K562 (cell line): ENCODE data around the gene FCER2. TPM values are rescaled to one million over a fixed set of nuclear protein-coding genes. Genes with fewer than 3 reads are reported as not detected.

ENCODE experiments used
- ATAC-seq: fragments of 200-7000 bp; cut with Tn5 transposase; 3 replicates; pipeline ENCODE4 v1.9.1; 2020; ENCODE audit warnings: moderate library complexity
- BruUV-seq: library from RNA; stranded (reverse); fragments of 400-500 nt; replicated peaks from 2 replicates; lab custom pipeline; 2021; lab: Mats Ljungman, UMichigan
- CTCF ChIA-PET: fragments of 300-600 bp; formaldehyde crosslinking; extraction: SDS; loops from one replicate; lab custom pipeline; 2021; ENCODE audit warnings: low intra/inter-chr PET ratio; lab: Yijun Ruan, JAX
- POLR2A ChIA-PET: fragments of 300-600, 350-650 bp; sonication (Branson Sonifier 250); formaldehyde crosslinking; extraction: SDS; loops from one replicate; lab custom pipeline; 2021; ENCODE audit warnings: antibody characterized with exemption, inconsistent platforms; lab: Yijun Ruan, JAX
- DNase-seq, 4 experiments: peaks; one replicate each; pipeline versions ENCODE4 v3.0.0 to v3.0.0-alpha.2; 2011 to 2018; ENCODE audit warnings: low spot score in 3 of 4, mixed read lengths in 3 of 4; ENCODE audit errors: extremely low read depth in 1 of 4
- FAIRE-seq: peaks from 2 replicates; lab custom pipeline; 2011; peaks lifted over from hg19 to GRCh38; lab: Jason Lieb, UNC
- H2AFZ ChIP-seq: 2 replicates; pipeline ENCODE4 v1.6.0; 2011; ENCODE audit warnings: low read depth, low read length, control low read depth, inconsistent platforms
- H3K27ac ChIP-seq: fragments of 200-600 bp; 3 replicates; pipeline ENCODE4 v1.8.0; 2011; ENCODE audit warnings: low read depth, mild to moderate bottlenecking, control low read depth, inconsistent platforms, low read length, moderate library complexity, mixed read lengths; ENCODE audit errors: extremely low read depth
- H3K27me3 ChIP-seq, 2 experiments: fragments of 300-600 bp in 1 of 2; 2 replicates in 1 of 2; 3 replicates in 1 of 2; pipeline versions ENCODE4 v1.6.0 to v1.8.0; 2011; ENCODE audit warnings: inconsistent platforms in 2 of 2, low read length in 2 of 2, mild to moderate bottlenecking in 1 of 2, mixed read lengths in 1 of 2, moderate library complexity in 1 of 2; ENCODE audit not compliant: control insufficient read depth in 2 of 2, insufficient read depth in 2 of 2
- H3K36me3 ChIP-seq: fragments of 300-600 bp; 3 replicates; pipeline ENCODE4 v1.8.0; 2011; ENCODE audit warnings: mild to moderate bottlenecking, low read length, inconsistent platforms; ENCODE audit not compliant: control insufficient read depth, insufficient read depth
- H3K4me1 ChIP-seq, 2 experiments: fragments of 200-600 bp in 1 of 2; replicated peaks in 1 of 2; 2 replicates in 1 of 2; 3 replicates in 1 of 2; pipeline versions ENCODE4 v1.5.1 to v1.8.0; 2011; ENCODE audit warnings: inconsistent platforms in 2 of 2, low read length in 2 of 2, mild to moderate bottlenecking in 1 of 2, mixed read lengths in 1 of 2, moderate library complexity in 1 of 2; ENCODE audit not compliant: control insufficient read depth in 2 of 2, insufficient read depth in 2 of 2
- H3K4me2 ChIP-seq: 2 replicates; pipeline ENCODE4 v1.6.1; 2011; ENCODE audit warnings: low read length, control low read depth, inconsistent platforms, mixed read lengths; ENCODE audit not compliant: insufficient read depth
- H3K4me3 ChIP-seq: fragments of 200-600 bp; sonication (generic), shearing (Covaris generic); 2 replicates; pipeline ENCODE4 v1.5.1; 2016; ENCODE audit warnings: control low read depth, inconsistent platforms
- H3K79me2 ChIP-seq: fragments of 200-600 bp; 3 replicates; pipeline ENCODE4 v1.8.0; 2011; ENCODE audit warnings: low read length, inconsistent platforms; ENCODE audit not compliant: control insufficient read depth, insufficient read depth
- H3K9ac ChIP-seq, 2 experiments: 2 replicates each; pipeline versions ENCODE4 v1.6.0 to v1.6.1; 2011; ENCODE audit warnings: low read depth in 2 of 2, low read length in 2 of 2, control low read depth in 1 of 2, inconsistent platforms in 1 of 2, mild to moderate bottlenecking in 1 of 2, mixed read lengths in 1 of 2; ENCODE audit not compliant: insufficient read depth in 1 of 2
- H3K9me1 ChIP-seq: one replicate; pipeline ENCODE4 v1.6.0; 2011; ENCODE audit warnings: inconsistent platforms, mild to moderate bottlenecking, low read length, moderate library complexity; ENCODE audit not compliant: control insufficient read depth, insufficient read depth
- H3K9me3 ChIP-seq: replicated peaks from 2 replicates; pipeline ENCODE4 v1.5.1; 2011; ENCODE audit warnings: low read depth, low read length, inconsistent platforms; ENCODE audit not compliant: control insufficient read depth, insufficient read depth
- H4K20me1 ChIP-seq: replicated peaks from 2 replicates; pipeline ENCODE4 v1.6.1; 2011; ENCODE audit warnings: low read length, inconsistent platforms, mixed read lengths; ENCODE audit not compliant: control insufficient read depth, insufficient read depth
- CTBP1 ChIP-seq: fragments of 450-650 bp; IDR thresholded peaks from 2 replicates; pipeline ENCODE4 v1.6.1; 2016; ENCODE audit warnings: borderline replicate concordance
- EGR1 ChIP-seq: fragments of 450-650 bp; conservative IDR thresholded peaks from 2 replicates; pipeline ENCODE4 v1.6.1; 2017; ENCODE audit warnings: mild to moderate bottlenecking
- ELF1 ChIP-seq: fragments of 200-800 bp; sonication (Bioruptor generic); IDR thresholded peaks from 2 replicates; pipeline ENCODE4 v1.6.1; 2016; ENCODE audit warnings: missing genetic modification characterization, missing compliant biosample characterization
- ESRRA ChIP-seq: fragments of 450-650 bp; IDR thresholded peaks from 2 replicates; pipeline ENCODE4 v1.6.1; 2014; ENCODE audit warnings: low read depth, mild to moderate bottlenecking, moderate library complexity, borderline replicate concordance
- ETV1 ChIP-seq: fragments of 450-650 bp; conservative IDR thresholded peaks from 2 replicates; pipeline ENCODE4 v1.6.1; 2016; ENCODE audit warnings: missing genetic modification characterization, control low read depth, low read depth, missing compliant biosample characterization
- GABPA ChIP-seq: fragments of 200-800 bp; sonication (Bioruptor generic); conservative IDR thresholded peaks from 2 replicates; pipeline ENCODE4 v1.6.1; 2016; ENCODE audit warnings: low read depth, missing genetic modification characterization, missing compliant biosample characterization
- KDM1A ChIP-seq, 2 experiments: fragments of 450-650 bp; IDR thresholded peaks; 2 replicates each; pipeline ENCODE4 v1.6.1; 2016; ENCODE audit warnings: mild to moderate bottlenecking in 2 of 2
- MAZ ChIP-seq, 2 experiments: fragments of 450-650 bp in 1 of 2; sonication (generic) in 1 of 2; formaldehyde crosslinking; IDR thresholded peaks in 1 of 2; conservative IDR thresholded peaks in 1 of 2; 2 replicates each; pipeline versions ENCODE4 v1.4.0 to v1.5.0; 2020; ENCODE audit warnings: mild to moderate bottlenecking in 1 of 2, missing genetic modification reagents in 1 of 2
- RAD21 ChIP-seq, 2 experiments: fragments of 250-450 bp in 1 of 2; fragments of 450-650 bp in 1 of 2; sonication (Bioruptor Pico) in 1 of 2; formaldehyde crosslinking in 1 of 2; IDR thresholded peaks in 1 of 2; conservative IDR thresholded peaks in 1 of 2; 2 replicates each; pipeline versions ENCODE4 v1.4.0 to v1.8.0; 2020 to 2022; ENCODE audit warnings: mild to moderate bottlenecking in 2 of 2, moderate library complexity in 1 of 2
- SIN3A ChIP-seq, 2 experiments: fragments of 150-350 bp in 1 of 2; IDR thresholded peaks; 2 replicates each; pipeline ENCODE4 v1.6.1; 2011 to 2016; ENCODE audit warnings: borderline replicate concordance in 2 of 2, low read depth in 2 of 2, low read length in 2 of 2, mild to moderate bottlenecking in 2 of 2, moderate library complexity in 2 of 2; ENCODE audit not compliant: control insufficient read depth in 1 of 2
- ZBTB7A ChIP-seq: IDR thresholded peaks from 2 replicates; pipeline ENCODE4 v1.6.1; 2011; ENCODE audit warnings: low read depth, mild to moderate bottlenecking, low read length, moderate library complexity, borderline replicate concordance; ENCODE audit not compliant: control insufficient read depth
- WGBS: fragments of 100-300 bp; shearing (Covaris generic); methylation state at CpG from one replicate; pipeline ENCODE4 v1.1.6; 2016; ENCODE audit warnings: low coverage, mixed read lengths; ENCODE audit not compliant: insufficient coverage; ENCODE audit errors: missing lambda C conversion rate; 5-methylcytosine and 5-hydroxymethylcytosine counted together
- in situ Hi-C: fragments of 300-500 bp; cut with MboI; formaldehyde crosslinking; loops from 4 replicates; pipeline ENCODE4 v1.15.0; 2018; ENCODE audit warnings: inconsistent platforms, mixed read lengths
- intact Hi-C: fragments of 100-400 bp; cut with micrococcal nuclease; formaldehyde crosslinking; loops from 2 replicates; pipeline ENCODE4 v1.14.2; 2022
- polyA plus RNA-seq, 8 experiments: library from polyadenylated mRNA; depleted of rRNA in 4 of 8; stranded (reverse) in 5 of 8; unstranded in 3 of 8; fragments of >200 nt; fragmentation: Nextera tagmentation in 2 of 8; fragmentation: Illumina TruSeq in 1 of 8; extraction: Ambion mirVana in 2 of 8; extraction: Trizol in 1 of 8; gene quantifications; 2 replicates each; pipeline versions ENCODE4 v1.2.1 to v1.2.3, GENCODE V29; 2011 to 2014; ENCODE audit warnings: inconsistent platforms in 1 of 8, missing spikeins in 1 of 8
- total RNA-seq, 7 experiments: library from RNA; depleted of rRNA in 6 of 7; stranded (reverse); fragments of >200 nt in 6 of 7; fragmentation: Illumina TruSeq in 2 of 7; extraction: Trizol in 2 of 7; gene quantifications; 2 replicates each; pipeline versions ENCODE4 v1.2.1 to v1.2.3, GENCODE V29; 2011 to 2021; ENCODE audit warnings: low replicate concordance in 1 of 7
- TF ChIP-seq, protein P1 (sequence below): fragments of 250-450 bp; sonication (Bioruptor Pico); IDR thresholded peaks from 2 replicates; pipeline ENCODE4 v1.8.0; 2021; ENCODE audit warnings: moderate library complexity, mild to moderate bottlenecking, inconsistent platforms
- TF ChIP-seq, protein P2 (sequence below): sonication (generic); formaldehyde crosslinking; IDR thresholded peaks from 2 replicates; pipeline ENCODE4 v1.9.0; 2022; ENCODE audit warnings: mild to moderate bottlenecking, missing genetic modification reagents
- TF ChIP-seq, protein P3 (sequence below): fragments of 450-650 bp; formaldehyde crosslinking; IDR thresholded peaks from 2 replicates; pipeline ENCODE4 v1.4.0; 2020; ENCODE audit warnings: mild to moderate bottlenecking

Gene FCER2
- total and polyA plus RNA-seq, 9 of the 15 experiments (the other 6 are each of a cell fraction or from before 2014, with no cell fraction given): 0.11 TPM; not detected in 8

DNA sequence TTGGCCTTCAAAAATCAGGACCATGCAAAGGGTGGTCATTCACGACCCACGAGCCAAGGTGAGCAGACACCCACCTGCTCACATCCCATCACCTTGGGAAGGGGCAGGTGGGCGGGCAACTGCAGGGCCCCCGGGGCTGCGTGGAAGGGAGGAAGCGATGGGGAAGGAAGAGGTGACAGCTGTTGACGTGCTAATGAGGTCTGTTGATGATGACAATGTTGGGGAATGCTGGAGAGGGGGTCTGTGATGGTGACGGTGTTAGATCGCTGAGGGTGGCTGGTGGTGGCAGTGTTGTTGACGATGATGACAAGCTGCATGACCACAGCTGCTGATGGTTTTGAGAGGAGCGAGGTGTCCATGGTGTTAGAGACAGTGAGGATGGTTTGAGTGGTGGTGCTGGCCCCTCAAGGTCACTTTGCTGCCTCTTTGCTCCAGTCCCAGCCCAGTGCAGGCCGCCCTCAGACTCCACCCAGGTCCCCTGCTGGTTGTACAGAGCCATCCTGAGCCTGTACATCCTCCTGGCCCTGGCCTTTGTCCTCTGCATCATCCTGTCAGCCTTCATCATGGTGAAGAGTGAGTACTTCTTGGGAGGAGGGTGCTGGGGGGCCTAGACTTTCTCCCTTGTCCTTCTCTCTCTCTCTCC, 24.1 kb downstream of the FCER2 start (continued):
- TF ChIP-seq RAD21 (CRISPR knock-in tag; conservative IDR thresholded peaks at IDR 0.05 in 1 of 2, IDR thresholded peaks at IDR 0.05 in 1 of 2) (peak in 1 of 2 experiments; percentile 19; a peak in 1 of 4 replicates), KDM1A (IDR thresholded peaks at IDR 0.05) (0 out of 4 replicates have a peak, but pooled peaks of 1 of the 2 experiments have one; percentile 26), SIN3A (IDR thresholded peaks at IDR 0.05; ENCODE audit: borderline replicate concordance in 2 of 2, control insufficient read depth in 1 of 2, low read depth in 2 of 2, low read length in 2 of 2) (no peak), ESRRA (peak; percentile 91), CTBP1 (peak; percentile 89; the same call in 1 of the 2 replicates)
- TF ChIP-seq, protein P1, sequence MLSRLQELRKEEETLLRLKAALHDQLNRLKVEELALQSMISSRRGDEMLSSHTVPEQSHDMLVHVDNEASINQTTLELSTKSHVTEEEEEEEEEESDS: no peak
- TF ChIP-seq, all 486 proteins: peak for 8

DNA sequence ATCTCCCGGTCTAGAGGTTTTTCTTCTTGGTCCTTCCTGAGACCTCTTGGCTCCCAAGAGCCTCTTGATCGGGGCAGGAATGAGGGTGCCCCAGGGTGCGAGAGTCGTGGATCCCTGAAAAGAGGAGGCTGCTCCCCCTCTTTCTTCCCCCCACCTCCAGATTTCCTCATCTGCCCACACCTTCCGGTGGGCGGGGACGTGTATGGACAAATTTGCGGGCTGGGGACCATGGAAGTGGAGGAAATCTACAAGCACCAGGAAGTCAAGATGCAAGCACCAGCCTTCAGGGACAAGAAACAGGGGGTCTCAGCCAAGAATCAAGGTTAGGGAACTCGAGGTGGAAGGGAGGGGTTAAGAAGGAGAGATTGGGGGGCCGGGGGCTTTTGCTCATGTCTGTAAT, 25.1 kb downstream of the FCER2 start, which contains the start of gene MCEMP1:
TSS of gene MCEMP1 (plus strand) at position 237 of the 400 bp plus-strand sequence. CDS start at position 268, 31 bp downstream.
- Histone ChIP-seq H2AFZ (peak within 1 kb of the TSS; percentile 55; the same call in 1 of the 2 replicates), H3K9me3 (peaks cover 5% of the 10 kb centered on the region; the same call in 1 of the 2 replicates), H3K4me1 (peaks cover 10 to 17% of the 10 kb centered on the region in 2 experiments; a peak in 4 of 5 replicates), H3K4me2 (peak within 1 kb of the TSS; percentile 31), H3K9me1 (no peaks in the 10 kb centered on the region), H4K20me1 (no peaks in the 10 kb centered on the region), H3K4me3 (no peak within 1 kb of the TSS; the same call in 1 of the 2 replicates), H3K36me3 (no peaks in the 10 kb centered on the region), H3K27me3 (peaks cover under 1 to 11% of the 10 kb centered on the region in 2 experiments; a peak in 2 of 5 replicates), H3K79me2 (peaks cover 11% of the 10 kb centered on the region; the same call in 2 of the 3 replicates), H3K27ac (no peak within 1 kb of the TSS), H3K9ac (no peak within 1 kb of the TSS)
- ChIA-PET CTCF (no interaction called here), POLR2A (no interaction called here)
- BruUV-seq: no TSS peak
- in situ Hi-C loops (loop anchor here (5.0 kb wide), 1 partner anchor 90 kb away; no protein-coding TSS in a partner anchor), intact Hi-C loops (no loop called here)
- TF ChIP-seq ELF1 (tag) (0 out of 2 replicates have a peak, but pooled peaks have one; percentile 52), MAZ (CRISPR knock-in tag; conservative IDR thresholded peaks at IDR 0.05 in 1 of 2, IDR thresholded peaks at IDR 0.05 in 1 of 2) (peak in 1 of 2 experiments; percentile 57; a peak in 2 of 4 replicates), GABPA (tag) (peak; percentile 55; the same call in 1 of the 2 replicates), ETV1 (tag) (peak; percentile 49), ZBTB7A (0 out of 2 replicates have a peak, but pooled peaks have one; percentile 7), EGR1 (peak; percentile 69)
- TF ChIP-seq, protein P2, sequence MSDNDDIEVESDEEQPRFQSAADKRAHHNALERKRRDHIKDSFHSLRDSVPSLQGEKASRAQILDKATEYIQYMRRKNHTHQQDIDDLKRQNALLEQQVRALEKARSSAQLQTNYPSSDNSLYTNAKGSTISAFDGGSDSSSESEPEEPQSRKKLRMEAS (CRISPR knock-in tag): no peak
- TF ChIP-seq, protein P3, sequence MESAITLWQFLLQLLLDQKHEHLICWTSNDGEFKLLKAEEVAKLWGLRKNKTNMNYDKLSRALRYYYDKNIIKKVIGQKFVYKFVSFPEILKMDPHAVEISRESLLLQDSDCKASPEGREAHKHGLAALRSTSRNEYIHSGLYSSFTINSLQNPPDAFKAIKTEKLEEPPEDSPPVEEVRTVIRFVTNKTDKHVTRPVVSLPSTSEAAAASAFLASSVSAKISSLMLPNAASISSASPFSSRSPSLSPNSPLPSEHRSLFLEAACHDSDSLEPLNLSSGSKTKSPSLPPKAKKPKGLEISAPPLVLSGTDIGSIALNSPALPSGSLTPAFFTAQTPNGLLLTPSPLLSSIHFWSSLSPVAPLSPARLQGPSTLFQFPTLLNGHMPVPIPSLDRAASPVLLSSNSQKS (CRISPR knock-in tag): no peak
- ATAC-seq: no peak
- no peak for DNase-seq
- no peak for FAIRE-seq
- WGBS: 3% methylated on average over 10 of the region's 10 CpGs
